Measurements from ENCODE around the gene GMPR2.

GMPR2 gene

GRCh38 chr14:24254630-24255392 is 22.1 kb downstream of the GMPR2 start:
- no peak for DNase-seq

GRCh38 chr14:24255438-24255837 is 22.7 kb downstream of the GMPR2 start:
- DNase-seq, result no peak

GRCh38 chr14:24255931-24256711 is 23.4 kb downstream of the GMPR2 start:
- no peak for DNase-seq

GRCh38 chr14:24256960-24257359 is 24.2 kb downstream of the GMPR2 start:
- DNase-seq, result no peak

GRCh38 chr14:24258119-24258518 is 25.4 kb downstream of the GMPR2 start:
- DNase-seq, result no peak

- no peak for DNase-seq
Observed at GRCh38 chr14:24258548-24259265, 26.0 kb downstream of the GMPR2 start.

GRCh38 chr14:24259282-24260025 is 26.7 kb downstream of the GMPR2 start:
- no peak for DNase-seq

- DNase-seq, result no peak
Observed at GRCh38 chr14:24260026-24260779, 27.5 kb downstream of the GMPR2 start.

GRCh38 chr14:24260780-24261157 is 28.0 kb downstream of the GMPR2 start:
- DNase-seq, result no peak

GRCh38 chr14:24261256-24261968 is 28.7 kb downstream of the GMPR2 start:
- no peak for DNase-seq

- no peak for DNase-seq
Observed at GRCh38 chr14:24261969-24262327, 29.2 kb downstream of the GMPR2 start.

- no peak for DNase-seq
Observed at GRCh38 chr14:24262821-24263733, 30.3 kb downstream of the GMPR2 start, which contains the start of gene TGM1. TGM1 (minus strand) TSS chr14:24263177; CDS start chr14:24262352, 825 bp downstream.

- no peak for DNase-seq
Observed at GRCh38 chr14:24263848-24264247, 31.1 kb downstream of the GMPR2 start.

- no peak for DNase-seq
Observed at GRCh38 chr14:24264298-24264697, 31.6 kb downstream of the GMPR2 start.

- DNase-seq, result no peak
Observed at GRCh38 chr14:24266344-24267244, 33.9 kb downstream of the GMPR2 start.

GRCh38 chr14:24267516-24267915 is 34.8 kb downstream of the GMPR2 start:
- no peak for DNase-seq

GRCh38 chr14:24268225-24268624 is 35.5 kb downstream of the GMPR2 start:
- DNase-seq, result no peak

- no peak for DNase-seq
Observed at GRCh38 chr14:24269368-24269767, 36.6 kb downstream of the GMPR2 start.

GRCh38 chr14:24269910-24270536 is 37.3 kb downstream of the GMPR2 start:
- DNase-seq, result no peak

Measured in stimulated activated CD4-positive, alpha-beta T cell treated with anti-CD3 and anti-CD28 coated beads, Interleukin-4, amount 100 ng/mL, for 4 hours (primary cell).